ENCODE data around the gene KREMEN1. TPM values are rescaled to one million over a fixed set of nuclear protein-coding genes. Genes with fewer than 3 reads are reported as not detected.

KREMEN1 gene
- total RNA-seq, 1 donor from 2014 or later, result 102 TPM

GRCh38 chr22:29204455-29205183 is 131.8 kb downstream of the KREMEN1 start:
- TF ChIP-seq CTCF (IDR thresholded peaks at IDR 0.05; ENCODE audit: borderline replicate concordance), result no peak
- DNase-seq, result no peak
- Histone ChIP-seq H3K9me3 (replicated peaks) (no peaks in the 10 kb centered on the region), H3K4me3 (no peak overlapping the region), H3K27me3 (ENCODE audit: low read depth) (peaks cover 15% of the 10 kb centered on the region), H3K4me1 (peaks cover 24% of the 10 kb centered on the region), H3K36me3 (no peaks in the 10 kb centered on the region), H3K27ac (replicated peaks) (no peak overlapping the region)
- intact Hi-C loops (cut with micrococcal nuclease), result no loop called here

- intact Hi-C loops (cut with micrococcal nuclease), result no loop called here
- Histone ChIP-seq H3K27ac (replicated peaks) (no peak overlapping the region), H3K4me1 (peaks cover 24% of the 10 kb centered on the region), H3K36me3 (no peaks in the 10 kb centered on the region), H3K9me3 (replicated peaks) (no peaks in the 10 kb centered on the region), H3K4me3 (peak overlapping the region; percentile 65), H3K27me3 (ENCODE audit: low read depth) (peaks cover 15% of the 10 kb centered on the region)
- no peak for TF ChIP-seq CTCF (IDR thresholded peaks at IDR 0.05; ENCODE audit: borderline replicate concordance)
- no peak for DNase-seq
Observed at GRCh38 chr22:29205252-29205593, 132.4 kb downstream of the KREMEN1 start.

- intact Hi-C loops (cut with micrococcal nuclease), result no loop called here
- peak; percentile 31 for TF ChIP-seq CTCF (IDR thresholded peaks at IDR 0.05; ENCODE audit: borderline replicate concordance)
- Histone ChIP-seq H3K27ac (replicated peaks) (no peak within 1 kb of the TSS), H3K27me3 (ENCODE audit: low read depth) (peaks cover 15% of the 10 kb centered on the region), H3K9me3 (replicated peaks) (no peaks in the 10 kb centered on the region), H3K4me1 (peaks cover 24% of the 10 kb centered on the region), H3K4me3 (peak within 1 kb of the TSS; percentile 65), H3K36me3 (no peaks in the 10 kb centered on the region)
- peak; percentile 37 for DNase-seq
Observed at GRCh38 chr22:29205594-29206371, 132.9 kb downstream of the KREMEN1 start, which contains the start of gene EMID1. EMID1 (plus strand) TSS chr22:29205896; CDS start chr22:29206039, 143 bp downstream.

GRCh38 chr22:29206372-29207242 is 133.8 kb downstream of the KREMEN1 start:
- H3K4me3 ChIP-seq, result peak overlapping the region; percentile 65
- intact Hi-C loops (cut with micrococcal nuclease), result no loop called here
- no peak for TF ChIP-seq CTCF (IDR thresholded peaks at IDR 0.05; ENCODE audit: borderline replicate concordance)
- DNase-seq, result no peak
- H3K27ac ChIP-seq (replicated peaks), result no peak overlapping the region
- no peaks in the 10 kb centered on the region for H3K36me3 ChIP-seq
- peaks cover 22% of the 10 kb centered on the region for H3K4me1 ChIP-seq
- no peaks in the 10 kb centered on the region for H3K9me3 ChIP-seq (replicated peaks)
- H3K27me3 ChIP-seq (ENCODE audit: low read depth), result peaks cover 15% of the 10 kb centered on the region

- Histone ChIP-seq H3K4me3 (no peak overlapping the region), H3K36me3 (no peaks in the 10 kb centered on the region), H3K27ac (replicated peaks) (no peak overlapping the region), H3K27me3 (ENCODE audit: low read depth) (peaks cover 15% of the 10 kb centered on the region), H3K4me1 (peaks cover 16% of the 10 kb centered on the region), H3K9me3 (replicated peaks) (no peaks in the 10 kb centered on the region)
- no peak for DNase-seq
- intact Hi-C loops (cut with micrococcal nuclease), result no loop called here
- TF ChIP-seq CTCF (IDR thresholded peaks at IDR 0.05; ENCODE audit: borderline replicate concordance), result no peak
Observed at GRCh38 chr22:29207243-29207550, 134.4 kb downstream of the KREMEN1 start.
